Activated T-cell treated with anti-CD3 and anti-CD28 coated beads, Interleukin-2, amount 50 U/mL, for 72 hours (primary cell): ENCODE measurements around the gene TUBA3C. TPM values are rescaled to one million over a fixed set of nuclear protein-coding genes. Genes with fewer than 3 reads are reported as not detected.
"Not testable (repeated sequence)": the region's sequence is repeated elsewhere in the genome, so short reads cannot be mapped to it uniquely, and the experiment has no call there.

Source experiments
- ATAC-seq, 2 donors: fragments of 150-1000 bp; cut with Tn5 transposase; replicated peaks in 1 of 2; 2 replicates each; pipeline ENCODE4 v1.10.0; 2021; ENCODE audit warnings: moderate library complexity in 2 of 2, mild to moderate bottlenecking in 1 of 2
- DNase-seq, 2 donors: peaks; one replicate each; pipeline ENCODE4 v3.0.0; 2021 to 2022; ENCODE audit warnings: mixed read lengths in 1 of 2
- H3K27ac Mint-ChIP-seq: one replicate; pipeline ENCODE4 v1.8.0; 2022; ENCODE audit warnings: mild to moderate bottlenecking, moderate library complexity, mixed read lengths
- H3K27me3 Mint-ChIP-seq: one replicate; pipeline ENCODE4 v1.8.0; 2022; ENCODE audit warnings: low read depth, mixed read lengths
- H3K36me3 Mint-ChIP-seq, 2 donors: one replicate each; pipeline ENCODE4 v1.8.0; 2022; ENCODE audit warnings: mixed read lengths in 2 of 2, mild to moderate bottlenecking in 1 of 2; ENCODE audit not compliant: insufficient read depth in 2 of 2
- H3K4me1 Mint-ChIP-seq: one replicate; pipeline ENCODE4 v1.8.0; 2022; ENCODE audit warnings: low read depth, mixed read lengths
- H3K4me3 Mint-ChIP-seq, 2 donors: one replicate each; pipeline ENCODE4 v1.8.0; 2022; ENCODE audit warnings: mild to moderate bottlenecking in 2 of 2, mixed read lengths in 2 of 2, moderate library complexity in 2 of 2
- H3K9me3 Mint-ChIP-seq, 2 donors: one replicate each; pipeline ENCODE4 v1.8.0; 2022; ENCODE audit warnings: mixed read lengths in 2 of 2
- total RNA-seq, 2 donors: library from RNA; stranded (reverse); gene quantifications; one replicate each; pipeline ENCODE4 v1.2.3, GENCODE V29; 2022

The TUBA3C gene
- total RNA-seq, 2 donors from 2014 or later: not detected

GRCh38 chr13:19178901-19179593 lies 2.6 kb downstream of the TUBA3C start:
- H3K27ac Mint-ChIP-seq: no peak overlapping the region
- DNase-seq (no peak), ATAC-seq (no peak)
- H3K9me3 Mint-ChIP-seq: peaks cover 0 to 4% of the 10 kb centered on the region in 2 donors
- no peaks in the 10 kb centered on the region for H3K27me3 Mint-ChIP-seq
- H3K4me3 Mint-ChIP-seq: no peak overlapping the region
- peaks cover 0 to 2% of the 10 kb centered on the region in 2 donors for H3K36me3 Mint-ChIP-seq
- no peaks in the 10 kb centered on the region for H3K4me1 Mint-ChIP-seq

GRCh38 chr13:19176981-19177776 lies 4.4 kb downstream of the TUBA3C start:
- H3K27me3 Mint-ChIP-seq, ATAC-seq, H3K36me3 Mint-ChIP-seq, H3K4me1 Mint-ChIP-seq, H3K27ac Mint-ChIP-seq, DNase-seq, H3K9me3 Mint-ChIP-seq, H3K4me3 Mint-ChIP-seq: not testable (repeated sequence)

- H3K9me3 Mint-ChIP-seq: peaks cover 0 to 4% of the 10 kb centered on the region in 2 donors
- no peak overlapping the region for H3K4me3 Mint-ChIP-seq
- H3K27me3 Mint-ChIP-seq: no peaks in the 10 kb centered on the region
- H3K36me3 Mint-ChIP-seq: no peaks in the 10 kb centered on the region
- DNase-seq (no peak), ATAC-seq (no peak)
- H3K4me1 Mint-ChIP-seq: no peaks in the 10 kb centered on the region
- H3K27ac Mint-ChIP-seq: no peak overlapping the region
Measured at GRCh38 chr13:19173752-19174151, 7.9 kb downstream of the TUBA3C start.

- ATAC-seq: no peak
- no peaks in the 10 kb centered on the region for H3K4me1 Mint-ChIP-seq
- no peaks in the 10 kb centered on the region for H3K27me3 Mint-ChIP-seq
- H3K36me3 Mint-ChIP-seq: no peaks in the 10 kb centered on the region
- no peak for DNase-seq
- no peak overlapping the region for H3K27ac Mint-ChIP-seq
- peaks cover 0 to 2% of the 10 kb centered on the region in 2 donors for H3K9me3 Mint-ChIP-seq
- H3K4me3 Mint-ChIP-seq: no peak overlapping the region
Measured at GRCh38 chr13:19172647-19173030, 9.0 kb downstream of the TUBA3C start.

GRCh38 chr13:19172007-19172646 lies 9.5 kb downstream of the TUBA3C start:
- Mint-ChIP-seq H3K27ac (no peak overlapping the region), H3K9me3 (peaks cover 0 to 2% of the 10 kb centered on the region in 2 donors), H3K36me3 (no peaks in the 10 kb centered on the region), H3K27me3 (no peaks in the 10 kb centered on the region), H3K4me1 (no peaks in the 10 kb centered on the region), H3K4me3 (no peak overlapping the region)
- DNase-seq (no peak), ATAC-seq (no peak)

GRCh38 chr13:19171563-19171962 lies 10.1 kb downstream of the TUBA3C start:
- Mint-ChIP-seq H3K36me3 (no peaks in the 10 kb centered on the region), H3K27me3 (no peaks in the 10 kb centered on the region), H3K4me1 (no peaks in the 10 kb centered on the region), H3K27ac (no peak overlapping the region), H3K9me3 (peaks cover 0 to 2% of the 10 kb centered on the region in 2 donors), H3K4me3 (no peak overlapping the region)
- ATAC-seq: no peak
- no peak for DNase-seq

GRCh38 chr13:19169991-19170390 lies 11.6 kb downstream of the TUBA3C start:
- peaks cover 0 to 2% of the 10 kb centered on the region in 2 donors for H3K9me3 Mint-ChIP-seq
- no peaks in the 10 kb centered on the region for H3K27me3 Mint-ChIP-seq
- no peak for ATAC-seq

GRCh38 chr13:19169496-19169895 lies 12.1 kb downstream of the TUBA3C start:
- no peak overlapping the region for H3K4me3 Mint-ChIP-seq
- no peak overlapping the region for H3K27ac Mint-ChIP-seq
- H3K9me3 Mint-ChIP-seq: peaks cover 0 to 2% of the 10 kb centered on the region in 2 donors
- DNase-seq (no peak), ATAC-seq (no peak)
- H3K36me3 Mint-ChIP-seq: no peaks in the 10 kb centered on the region
- no peaks in the 10 kb centered on the region for H3K4me1 Mint-ChIP-seq
- H3K27me3 Mint-ChIP-seq: no peaks in the 10 kb centered on the region

More at GRCh38 chr13:19169991-19170390, 11.6 kb downstream of the TUBA3C start:
- Mint-ChIP-seq H3K4me3 (no peak overlapping the region), H3K27ac (no peak overlapping the region), H3K4me1 (no peaks in the 10 kb centered on the region), H3K36me3 (no peaks in the 10 kb centered on the region)
- no peak for DNase-seq

GRCh38 chr13:19161308-19161707 lies 20.3 kb downstream of the TUBA3C start:
- no peak for ATAC-seq
- H3K36me3 Mint-ChIP-seq: peaks cover 0 to 3% of the 10 kb centered on the region in 2 donors
- H3K4me1 Mint-ChIP-seq: no peaks in the 10 kb centered on the region
- no peak overlapping the region for H3K27ac Mint-ChIP-seq
- H3K9me3 Mint-ChIP-seq: peaks cover 2 to 6% of the 10 kb centered on the region in 2 donors
- no peak for DNase-seq
- H3K4me3 Mint-ChIP-seq: no peak overlapping the region
- H3K27me3 Mint-ChIP-seq: no peaks in the 10 kb centered on the region

- no peaks in the 10 kb centered on the region for H3K4me1 Mint-ChIP-seq
- H3K36me3 Mint-ChIP-seq: peaks cover 0 to 3% of the 10 kb centered on the region in 2 donors
- DNase-seq (no peak), ATAC-seq (no peak)
- no peak overlapping the region for H3K4me3 Mint-ChIP-seq
- peaks cover 2 to 6% of the 10 kb centered on the region in 2 donors for H3K9me3 Mint-ChIP-seq
- H3K27ac Mint-ChIP-seq: no peak overlapping the region
- no peaks in the 10 kb centered on the region for H3K27me3 Mint-ChIP-seq
Measured at GRCh38 chr13:19159761-19160420, 21.7 kb downstream of the TUBA3C start.

- no peaks in the 10 kb centered on the region for H3K27me3 Mint-ChIP-seq
- no peak for DNase-seq
Measured at GRCh38 chr13:19159181-19159580, 22.4 kb downstream of the TUBA3C start.

GRCh38 chr13:19158526-19159174 lies 23.0 kb downstream of the TUBA3C start:
- Mint-ChIP-seq H3K9me3 (peaks cover 2 to 4% of the 10 kb centered on the region in 2 donors), H3K4me1 (no peaks in the 10 kb centered on the region), H3K27ac (no peak overlapping the region), H3K27me3 (no peaks in the 10 kb centered on the region), H3K36me3 (peaks cover 0 to 3% of the 10 kb centered on the region in 2 donors), H3K4me3 (no peak overlapping the region)
- DNase-seq (no peak), ATAC-seq (no peak)

More at GRCh38 chr13:19159181-19159580, 22.4 kb downstream of the TUBA3C start:
- Mint-ChIP-seq H3K4me1 (no peaks in the 10 kb centered on the region), H3K36me3 (peaks cover 0 to 3% of the 10 kb centered on the region in 2 donors), H3K27ac (no peak overlapping the region), H3K4me3 (no peak overlapping the region), H3K9me3 (peaks cover 2 to 6% of the 10 kb centered on the region in 2 donors)
- ATAC-seq: no peak
